HepG2 (cell line): ENCODE measurements around the gene KCNS1. TPM values are rescaled to one million over a fixed set of nuclear protein-coding genes. Genes with fewer than 3 reads are reported as not detected.

Experiments
- ATAC-seq: fragments of 200-7000 bp; cut with Tn5 transposase; 3 replicates; pipeline ENCODE4 v1.9.1; 2020; ENCODE audit warnings: mild to moderate bottlenecking, moderate library complexity
- BruUV-seq: library from RNA; stranded (reverse); fragments of 400-500 nt; replicated peaks from 2 replicates; lab custom pipeline; 2021; lab: Mats Ljungman, UMichigan
- CTCF ChIA-PET: fragments of 300-600 bp; formaldehyde crosslinking; extraction: SDS; loops from one replicate; lab custom pipeline; 2021; ENCODE audit warnings: low total read pairs, inconsistent platforms, low intra/inter-chr PET ratio; lab: Yijun Ruan, JAX
- POLR2A ChIA-PET: fragments of 350-600 bp; sonication (Branson Sonifier 250); formaldehyde crosslinking; loops from one replicate; lab custom pipeline; 2020; ENCODE audit warnings: antibody characterized with exemption, inconsistent platforms; lab: Yijun Ruan, JAX
- DNase-seq: peaks from one replicate; pipeline ENCODE4 v3.0.0-alpha.2; 2015; ENCODE audit warnings: low spot score
- FAIRE-seq: peaks from 3 replicates; lab custom pipeline; 2011; peaks lifted over from hg19 to GRCh38; lab: Jason Lieb, UNC
- H2AFZ ChIP-seq: one replicate; pipeline ENCODE4 v1.6.1; 2011; ENCODE audit warnings: low read length, inconsistent platforms
- H3K27ac ChIP-seq: fragments of 300-600 bp; 3 replicates; pipeline ENCODE4 v1.8.0; 2011; ENCODE audit warnings: mixed run types, mild to moderate bottlenecking, mixed read lengths, low read length, inconsistent platforms; ENCODE audit not compliant: insufficient read depth; ENCODE audit errors: extremely low read length
- H3K27me3 ChIP-seq, 2 experiments: fragments of 200-600 bp in 1 of 2; 2 replicates in 1 of 2; 3 replicates in 1 of 2; pipeline versions ENCODE4 v1.6.0 to v1.8.0; 2011; ENCODE audit warnings: low read length in 2 of 2, mild to moderate bottlenecking in 2 of 2, moderate library complexity in 2 of 2, inconsistent platforms in 1 of 2; ENCODE audit not compliant: insufficient read depth in 2 of 2, control insufficient read depth in 1 of 2
- H3K36me3 ChIP-seq, 2 experiments: fragments of 200-600 bp in 1 of 2; replicated peaks in 1 of 2; 2 replicates in 1 of 2; 3 replicates in 1 of 2; pipeline versions ENCODE4 v1.5.1 to v1.8.0; 2011; ENCODE audit warnings: low read length in 2 of 2, inconsistent platforms in 1 of 2; ENCODE audit not compliant: insufficient read depth in 2 of 2, control insufficient read depth in 1 of 2
- H3K4me1 ChIP-seq: 2 replicates; pipeline ENCODE4 v1.5.1; 2012; ENCODE audit warnings: low read length, inconsistent platforms; ENCODE audit not compliant: insufficient read depth
- H3K4me2 ChIP-seq: 2 replicates; pipeline ENCODE4 v1.6.0; 2011; ENCODE audit warnings: low read depth, low read length, inconsistent platforms
- H3K4me3 ChIP-seq, 3 experiments: fragments of 200-600 bp in 1 of 3; sonication (generic), shearing (Covaris generic) in 1 of 3; replicated peaks in 1 of 3; 2 replicates each; pipeline ENCODE4 v1.5.1; 2011 to 2016; ENCODE audit warnings: low read length in 3 of 3, inconsistent platforms in 2 of 3, low read depth in 2 of 3, mild to moderate bottlenecking in 2 of 3, control low read depth in 1 of 3, mixed read lengths in 1 of 3; ENCODE audit not compliant: insufficient read depth in 1 of 3
- H3K79me2 ChIP-seq: one replicate; pipeline ENCODE4 v1.6.1; 2011; ENCODE audit warnings: low read length, inconsistent platforms; ENCODE audit not compliant: insufficient read depth
- H3K9ac ChIP-seq: 2 replicates; pipeline ENCODE4 v1.6.0; 2011; ENCODE audit warnings: mild to moderate bottlenecking, low read depth, low read length, inconsistent platforms; ENCODE audit not compliant: insufficient read depth
- H3K9me3 ChIP-seq: 2 replicates; pipeline ENCODE4 v1.5.1; 2012; ENCODE audit warnings: mild to moderate bottlenecking, low read length
- H4K20me1 ChIP-seq: 2 replicates; pipeline ENCODE4 v1.6.0; 2011; ENCODE audit warnings: inconsistent platforms, mild to moderate bottlenecking, low read length, moderate library complexity; ENCODE audit not compliant: insufficient read depth
- CEBPB ChIP-seq: IDR thresholded peaks from 2 replicates; pipeline ENCODE4 v1.6.1; 2011; ENCODE audit warnings: low read depth, low read length, improper control_type of control experiment, borderline replicate concordance
- ERF ChIP-seq: IDR thresholded peaks from 2 replicates; pipeline ENCODE4 v1.6.1; 2018; ENCODE audit warnings: missing biosample characterization, missing genetic modification reagents
- EZH2 ChIP-seq: conservative IDR thresholded peaks from 2 replicates; pipeline ENCODE4 v1.6.1; 2012; ENCODE audit warnings: mild to moderate bottlenecking, low read depth, low read length, moderate library complexity
- FIP1L1 ChIP-seq: fragments of 200-400 bp; formaldehyde crosslinking; IDR thresholded peaks from 2 replicates; pipeline ENCODE4 v1.6.1; 2018; ENCODE audit warnings: low read depth, mild to moderate bottlenecking, low read length, moderate library complexity, borderline replicate concordance; ENCODE audit not compliant: insufficient read depth
- MNT ChIP-seq: fragments of 450-650 bp; IDR thresholded peaks from 2 replicates; pipeline ENCODE4 v1.6.1; 2016
- REPIN1 ChIP-seq: sonication (generic); formaldehyde crosslinking; IDR thresholded peaks from 2 replicates; pipeline ENCODE4 v1.8.0; 2022; ENCODE audit warnings: missing genetic modification reagents, low read depth, mild to moderate bottlenecking, borderline replicate concordance
- TIGD3 ChIP-seq: sonication (generic); formaldehyde crosslinking; IDR thresholded peaks from 2 replicates; pipeline ENCODE4 v1.5.1; 2020; ENCODE audit warnings: mild to moderate bottlenecking, missing genetic modification reagents, borderline replicate concordance
- ZNF350 ChIP-seq: sonication (generic); formaldehyde crosslinking; IDR thresholded peaks from 2 replicates; pipeline ENCODE4 v1.4.0; 2020; ENCODE audit warnings: mild to moderate bottlenecking, low read depth, missing genetic modification reagents, borderline replicate concordance
- ZNF780A ChIP-seq: sonication (generic); formaldehyde crosslinking; IDR thresholded peaks from 2 replicates; pipeline ENCODE4 v1.8.0; 2022; ENCODE audit warnings: mild to moderate bottlenecking, missing genetic modification reagents, moderate library complexity
- WGBS: methylation state at CpG from one replicate; pipeline ENCODE4 v1.1.6; 2017; ENCODE audit warnings: low lambda C conversion rate; 5-methylcytosine and 5-hydroxymethylcytosine counted together
- in situ Hi-C: cut with HindIII; loops from 2 replicates; pipeline ENCODE4 v1.10.0; 2017; ENCODE audit warnings: low pct_unique_long_range_greater_than_20kb; ENCODE audit not compliant: extremely low pct_ligation_motif_present
- intact Hi-C: fragments of 100-400 bp; cut with micrococcal nuclease; formaldehyde crosslinking; loops from one replicate; pipeline ENCODE4 v1.10.0; 2022; ENCODE audit not compliant: unreplicated experiment
- polyA plus RNA-seq, 8 experiments: library from polyadenylated mRNA; depleted of rRNA in 3 of 8; stranded (reverse) in 7 of 8; unstranded in 1 of 8; fragments of >200 nt; fragmentation: Illumina TruSeq in 4 of 8; extraction: Trizol in 4 of 8; gene quantifications; 2 replicates each; pipeline versions ENCODE4 v1.2.1 to v1.2.3, GENCODE V29; 2011 to 2016; ENCODE audit warnings: low read depth in 4 of 8, missing spikeins in 1 of 8, mixed read lengths in 1 of 8; ENCODE audit not compliant: insufficient read depth in 1 of 8
- total RNA-seq, 5 experiments: library from RNA; depleted of rRNA; stranded (reverse); fragments of >200 nt; fragmentation: Illumina TruSeq; extraction: Trizol; gene quantifications; 2 replicates each; pipeline ENCODE4 v1.2.3, GENCODE V29; 2016; ENCODE audit warnings: low read depth in 1 of 5
- TF ChIP-seq, protein P1 (sequence below): sonication (generic); formaldehyde crosslinking; IDR thresholded peaks from 2 replicates; pipeline ENCODE4 v1.4.0; 2020; ENCODE audit warnings: missing genetic modification reagents

Gene KCNS1
- total and polyA plus RNA-seq, 2 of the 13 experiments (the other 11 are each of a cell fraction or from before 2014, with no cell fraction given): 0.03 TPM; not detected in 1

GRCh38 chr20:45101333-45101850 is 465 bp upstream of the KCNS1 start:
- TF ChIP-seq ZNF350 (CRISPR knock-in tag): 0 out of 2 replicates have a peak, but pooled peaks have one; percentile 13
- no peak for TF ChIP-seq FIP1L1
- TF ChIP-seq, protein P1, sequence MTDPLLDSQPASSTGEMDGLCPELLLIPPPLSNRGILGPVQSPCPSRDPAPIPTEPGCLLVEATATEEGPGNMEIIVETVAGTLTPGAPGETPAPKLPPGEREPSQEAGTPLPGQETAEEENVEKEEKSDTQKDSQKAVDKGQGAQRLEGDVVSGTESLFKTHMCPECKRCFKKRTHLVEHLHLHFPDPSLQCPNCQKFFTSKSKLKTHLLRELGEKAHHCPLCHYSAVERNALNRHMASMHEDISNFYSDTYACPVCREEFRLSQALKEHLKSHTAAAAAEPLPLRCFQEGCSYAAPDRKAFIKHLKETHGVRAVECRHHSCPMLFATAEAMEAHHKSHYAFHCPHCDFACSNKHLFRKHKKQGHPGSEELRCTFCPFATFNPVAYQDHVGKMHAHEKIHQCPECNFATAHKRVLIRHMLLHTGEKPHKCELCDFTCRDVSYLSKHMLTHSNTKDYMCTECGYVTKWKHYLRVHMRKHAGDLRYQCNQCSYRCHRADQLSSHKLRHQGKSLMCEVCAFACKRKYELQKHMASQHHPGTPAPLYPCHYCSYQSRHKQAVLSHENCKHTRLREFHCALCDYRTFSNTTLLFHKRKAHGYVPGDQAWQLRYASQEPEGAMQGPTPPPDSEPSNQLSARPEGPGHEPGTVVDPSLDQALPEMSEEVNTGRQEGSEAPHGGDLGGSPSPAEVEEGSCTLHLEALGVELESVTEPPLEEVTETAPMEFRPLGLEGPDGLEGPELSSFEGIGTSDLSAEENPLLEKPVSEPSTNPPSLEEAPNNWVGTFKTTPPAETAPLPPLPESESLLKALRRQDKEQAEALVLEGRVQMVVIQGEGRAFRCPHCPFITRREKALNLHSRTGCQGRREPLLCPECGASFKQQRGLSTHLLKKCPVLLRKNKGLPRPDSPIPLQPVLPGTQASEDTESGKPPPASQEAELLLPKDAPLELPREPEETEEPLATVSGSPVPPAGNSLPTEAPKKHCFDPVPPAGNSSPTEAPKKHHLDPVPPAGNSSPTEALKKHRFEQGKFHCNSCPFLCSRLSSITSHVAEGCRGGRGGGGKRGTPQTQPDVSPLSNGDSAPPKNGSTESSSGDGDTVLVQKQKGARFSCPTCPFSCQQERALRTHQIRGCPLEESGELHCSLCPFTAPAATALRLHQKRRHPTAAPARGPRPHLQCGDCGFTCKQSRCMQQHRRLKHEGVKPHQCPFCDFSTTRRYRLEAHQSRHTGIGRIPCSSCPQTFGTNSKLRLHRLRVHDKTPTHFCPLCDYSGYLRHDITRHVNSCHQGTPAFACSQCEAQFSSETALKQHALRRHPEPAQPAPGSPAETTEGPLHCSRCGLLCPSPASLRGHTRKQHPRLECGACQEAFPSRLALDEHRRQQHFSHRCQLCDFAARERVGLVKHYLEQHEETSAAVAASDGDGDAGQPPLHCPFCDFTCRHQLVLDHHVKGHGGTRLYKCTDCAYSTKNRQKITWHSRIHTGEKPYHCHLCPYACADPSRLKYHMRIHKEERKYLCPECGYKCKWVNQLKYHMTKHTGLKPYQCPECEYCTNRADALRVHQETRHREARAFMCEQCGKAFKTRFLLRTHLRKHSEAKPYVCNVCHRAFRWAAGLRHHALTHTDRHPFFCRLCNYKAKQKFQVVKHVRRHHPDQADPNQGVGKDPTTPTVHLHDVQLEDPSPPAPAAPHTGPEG (CRISPR knock-in tag): no peak
- 0 out of 2 replicates have a peak, but pooled peaks have one; percentile 6 for TF ChIP-seq ERF (CRISPR knock-in tag)
- no peak for TF ChIP-seq ZNF780A (CRISPR knock-in tag)
- TF ChIP-seq REPIN1: 0 out of 2 replicates have a peak, but pooled peaks have one; percentile 28
- 0 out of 2 replicates have a peak, but pooled peaks have one; percentile 51 for TF ChIP-seq CEBPB
- TF ChIP-seq EZH2: peak; percentile 86; the same call in 1 of the 2 replicates
- no peak for TF ChIP-seq TIGD3 (CRISPR knock-in tag)
- TF ChIP-seq MNT: peak; percentile 60; the same call in 1 of the 2 replicates
- TF ChIP-seq, all 625 proteins: peak for 6
- Histone ChIP-seq H3K27me3 (peaks cover 1 to 38% of the 10 kb centered on the region in 2 experiments), H2AFZ (no peak overlapping the region), H3K79me2 (no peaks in the 10 kb centered on the region), H3K4me2 (peak overlapping the region; percentile 75), H3K4me3 (peak overlapping the region in 2 of 3 experiments; percentile 55 to 69; a peak in 4 of 6 replicates), H3K9me3 (no peaks in the 10 kb centered on the region), H3K9ac (no peak overlapping the region; the same call in 1 of the 2 replicates), H3K4me1 (peaks cover 12% of the 10 kb centered on the region), H4K20me1 (no peaks in the 10 kb centered on the region), H3K27ac (no peak overlapping the region), H3K36me3 (no peaks in the 10 kb centered on the region)
- DNase-seq (no peak), ATAC-seq (no peak; the same call in 2 of the 3 replicates), FAIRE-seq (no peak)
- WGBS: 55% methylated on average over 5 of the region's 6 CpGs
- no TSS peak for BruUV-seq
- POLR2A ChIA-PET: no interaction called here
- CTCF ChIA-PET: no interaction called here
- in situ Hi-C loops: no loop called here
- intact Hi-C loops: no loop called here
